ENCODE data around the gene PCK2. TPM values are rescaled to one million over a fixed set of nuclear protein-coding genes. Genes with fewer than 3 reads are reported as not detected.

Gene PCK2
- total and polyA plus RNA-seq, 12 donors = 0.75 to 7.3 (median 2.6) TPM

GRCh38 chr14:24150993-24151392 is 56.9 kb downstream of the PCK2 start:
- H3K4me1 ChIP-seq = peaks cover 9 to 25% (median 19%) of the 10 kb centered on the region in 9 donors
- no peak overlapping the region for H3K4me3 ChIP-seq
- no peak overlapping the region for H3K27ac ChIP-seq
- 89% methylated on average over 9 of the region's 9 CpGs for WGBS, 2 donors
- ATAC-seq (no peak), DNase-seq (no peak)
- peaks cover 0 to 76% (median 64%) of the 10 kb centered on the region in 9 donors for H3K36me3 ChIP-seq
- no peaks in the 10 kb centered on the region for H3K9me3 ChIP-seq
- no peak for TF ChIP-seq CTCF (IDR thresholded peaks at IDR 0.05)
- intact Hi-C loops (cut with DNase I) = no loop called here
- H3K27me3 ChIP-seq = no peaks in the 10 kb centered on the region

GRCh38 chr14:24151404-24152080 is 57.4 kb downstream of the PCK2 start:
- H3K36me3 ChIP-seq = peaks cover 0 to 81% (median 70%) of the 10 kb centered on the region in 9 donors
- DNase-seq = no peak
- peaks cover 7 to 24% (median 17%) of the 10 kb centered on the region in 9 donors for H3K4me1 ChIP-seq
- no peaks in the 10 kb centered on the region for H3K9me3 ChIP-seq
- intact Hi-C loops (cut with DNase I) = no loop called here
- ATAC-seq = no peak
- H3K27me3 ChIP-seq = no peaks in the 10 kb centered on the region
- H3K27ac ChIP-seq = no peak overlapping the region
- H3K4me3 ChIP-seq = no peak overlapping the region
- 93 to 94% methylated on average over 16 of the region's 16 CpGs for WGBS, 2 donors
- TF ChIP-seq CTCF (IDR thresholded peaks at IDR 0.05) = no peak

Small RNA genes within 50 kb of the gene (microRNA-seq; reads per million reads assigned to microRNA genes)
- 0 reads per million in 2 donors for gene MIR7703

Other genes with a start within 250 kb of the PCK2 start
- 10 to 100 TPM; 24.9 to 37.5 (median 30.7) TPM for gene DHRS4, start 140.5 kb upstream of the PCK2 start, total RNA-seq
- gene DHRS4, start 140.5 kb upstream of the PCK2 start, polyA plus RNA-seq = 10 to 100 TPM; 31.1 to 66.7 TPM
- gene DHRS4L2, start 105.4 kb upstream of the PCK2 start, total RNA-seq = 10 to 100 TPM; 22.9 to 38.0 (median 30.7) TPM
- 10 to 100 TPM; 25.5 to 52.4 TPM for gene DHRS4L2, start 105.4 kb upstream of the PCK2 start, polyA plus RNA-seq
- under 1 TPM in 7 of 10 donors, not detected in 3; 0.06 to 0.31 (median 0.08) TPM for gene CARMIL3, start 42.3 kb upstream of the PCK2 start, total RNA-seq
- gene CARMIL3, start 42.3 kb upstream of the PCK2 start, polyA plus RNA-seq = under 1 TPM; 0.13 to 0.44 TPM
- under 1 TPM in 4 of 10 donors, not detected in 6; 0.12 to 0.64 (median 0.41) TPM for gene CPNE6, start 22.7 kb upstream of the PCK2 start, total RNA-seq
- not detected for gene CPNE6, start 22.7 kb upstream of the PCK2 start, polyA plus RNA-seq
- gene DCAF11, start 20.5 kb downstream of the PCK2 start, total RNA-seq = 10 to 100 TPM; 62.2 to 99.7 (median 73.0) TPM
- gene DCAF11, start 20.5 kb downstream of the PCK2 start, polyA plus RNA-seq = 10 to 100 TPM; 19.7 to 72.7 TPM
- 1 to 10 TPM; 1.7 to 3.5 (median 2.2) TPM for gene NRL, start 20.6 kb downstream of the PCK2 start, total RNA-seq
- gene NRL, start 20.6 kb downstream of the PCK2 start, polyA plus RNA-seq = 1 to 10 TPM; 1.5 to 3.3 TPM
- 100 to 1,000 TPM; 105 to 176 (median 131) TPM for gene FITM1, start 36.3 kb downstream of the PCK2 start, total RNA-seq
- gene FITM1, start 36.3 kb downstream of the PCK2 start, polyA plus RNA-seq = 100 to 1,000 TPM in 1 of 2 donors, 10 to 100 TPM in 1; 77.0 to 247 TPM
- gene PSME1, start 41.9 kb downstream of the PCK2 start, total RNA-seq = 100 to 1,000 TPM in 5 of 10 donors, 10 to 100 TPM in 5; 84.3 to 341 (median 100.0) TPM
- 100 to 1,000 TPM; 138 to 149 TPM for gene PSME1, start 41.9 kb downstream of the PCK2 start, polyA plus RNA-seq
- 10 to 100 TPM; 10.2 to 18.8 (median 13.3) TPM for gene EMC9, start 47.3 kb downstream of the PCK2 start, total RNA-seq
- gene EMC9, start 47.3 kb downstream of the PCK2 start, polyA plus RNA-seq = 10 to 100 TPM; 27.2 to 44.3 TPM
- gene PSME2, start 52.3 kb downstream of the PCK2 start, total RNA-seq = 100 to 1,000 TPM in 3 of 10 donors, 10 to 100 TPM in 7; 62.6 to 347 (median 85.0) TPM
- gene PSME2, start 52.3 kb downstream of the PCK2 start, polyA plus RNA-seq = 100 to 1,000 TPM; 124 to 290 TPM
- 10 to 100 TPM; 27.5 to 52.6 (median 34.8) TPM for gene RNF31, start 53.2 kb downstream of the PCK2 start, total RNA-seq
- gene RNF31, start 53.2 kb downstream of the PCK2 start, polyA plus RNA-seq = 10 to 100 TPM; 39.4 to 92.9 TPM
- gene IRF9, start 67.0 kb downstream of the PCK2 start, total RNA-seq = 100 to 1,000 TPM in 1 of 10 donors, 10 to 100 TPM in 9; 17.7 to 147 (median 36.7) TPM
- gene IRF9, start 67.0 kb downstream of the PCK2 start, polyA plus RNA-seq = 10 to 100 TPM; 28.2 to 64.1 TPM
- 1 to 10 TPM; 2.5 to 7.0 (median 4.3) TPM for gene REC8, start 77.8 kb downstream of the PCK2 start, total RNA-seq
- gene REC8, start 77.8 kb downstream of the PCK2 start, polyA plus RNA-seq = 10 to 100 TPM in 1 of 2 donors, 1 to 10 TPM in 1; 2.5 to 17.7 TPM
- gene IPO4, start 94.5 kb downstream of the PCK2 start, total RNA-seq = 10 to 100 TPM; 10.1 to 22.5 (median 12.6) TPM
- 10 to 100 TPM in 1 of 2 donors, 1 to 10 TPM in 1; 4.4 to 23.8 TPM for gene IPO4, start 94.5 kb downstream of the PCK2 start, polyA plus RNA-seq
- gene TM9SF1, start 101.1 kb downstream of the PCK2 start, total RNA-seq = 10 to 100 TPM; 14.2 to 31.3 (median 18.7) TPM
- gene TM9SF1, start 101.1 kb downstream of the PCK2 start, polyA plus RNA-seq = 10 to 100 TPM; 10.8 to 36.4 TPM
- under 1 TPM in 1 of 10 donors, not detected in 9; 0.28 TPM for gene TSSK4, start 111.4 kb downstream of the PCK2 start, total RNA-seq
- under 1 TPM in 1 of 2 donors, not detected in 1; 0.22 TPM for gene TSSK4, start 111.4 kb downstream of the PCK2 start, polyA plus RNA-seq
- gene CHMP4A, start 119.2 kb downstream of the PCK2 start, total RNA-seq = 10 to 100 TPM; 23.4 to 35.3 (median 29.4) TPM
- gene CHMP4A, start 119.2 kb downstream of the PCK2 start, polyA plus RNA-seq = 10 to 100 TPM; 34.3 to 80.8 TPM
- 10 to 100 TPM; 13.9 to 22.9 (median 18.9) TPM for gene MDP1, start 121.8 kb downstream of the PCK2 start, total RNA-seq
- gene MDP1, start 121.8 kb downstream of the PCK2 start, polyA plus RNA-seq = 10 to 100 TPM; 23.0 to 23.5 TPM
- gene NEDD8, start 138.1 kb downstream of the PCK2 start, total RNA-seq = 100 to 1,000 TPM; 178 to 228 (median 199) TPM
- gene NEDD8, start 138.1 kb downstream of the PCK2 start, polyA plus RNA-seq = 100 to 1,000 TPM; 154 to 325 TPM
- 10 to 100 TPM; 28.6 to 46.9 (median 33.5) TPM for gene GMPR2, start 138.6 kb downstream of the PCK2 start, total RNA-seq
- 10 to 100 TPM; 26.4 to 27.3 TPM for gene GMPR2, start 138.6 kb downstream of the PCK2 start, polyA plus RNA-seq
- gene TINF2, start 148.3 kb downstream of the PCK2 start, total RNA-seq = 10 to 100 TPM; 36.8 to 56.4 (median 40.5) TPM
- 10 to 100 TPM; 19.3 to 44.0 TPM for gene TINF2, start 148.3 kb downstream of the PCK2 start, polyA plus RNA-seq
- 1 to 10 TPM in 1 of 10 donors, under 1 TPM in 9; 0.17 to 2.2 (median 0.65) TPM for gene TGM1, start 168.9 kb downstream of the PCK2 start, total RNA-seq
- under 1 TPM; 0.51 to 0.87 TPM for gene TGM1, start 168.9 kb downstream of the PCK2 start, polyA plus RNA-seq
- gene RABGGTA, start 177.3 kb downstream of the PCK2 start, total RNA-seq = 10 to 100 TPM; 17.4 to 30.0 (median 19.6) TPM
- 10 to 100 TPM; 30.6 to 37.9 TPM for gene RABGGTA, start 177.3 kb downstream of the PCK2 start, polyA plus RNA-seq
- gene DHRS1, start 205.5 kb downstream of the PCK2 start, total RNA-seq = 10 to 100 TPM in 4 of 10 donors, 1 to 10 TPM in 6; 6.9 to 11.1 (median 9.0) TPM
- gene DHRS1, start 205.5 kb downstream of the PCK2 start, polyA plus RNA-seq = 10 to 100 TPM in 1 of 2 donors, 1 to 10 TPM in 1; 8.5 to 11.6 TPM
- gene NOP9, start 205.5 kb downstream of the PCK2 start, total RNA-seq = 10 to 100 TPM; 22.0 to 31.9 (median 27.3) TPM
- gene NOP9, start 205.5 kb downstream of the PCK2 start, polyA plus RNA-seq = 10 to 100 TPM; 10.7 to 10.8 TPM
- gene CIDEB, start 213.7 kb downstream of the PCK2 start, total RNA-seq = 1 to 10 TPM; 1.9 to 6.0 (median 3.5) TPM
- 1 to 10 TPM; 4.3 to 4.8 TPM for gene CIDEB, start 213.7 kb downstream of the PCK2 start, polyA plus RNA-seq
- 1 to 10 TPM in 7 of 10 donors, under 1 TPM in 3; 0.68 to 2.4 (median 1.3) TPM for gene LTB4R2, start 215.8 kb downstream of the PCK2 start, total RNA-seq
- under 1 TPM; 0.51 to 0.90 TPM for gene LTB4R2, start 215.8 kb downstream of the PCK2 start, polyA plus RNA-seq
- 1 to 10 TPM in 7 of 10 donors, under 1 TPM in 3; 0.76 to 3.1 (median 1.8) TPM for gene LTB4R, start 217.2 kb downstream of the PCK2 start, total RNA-seq
- gene LTB4R, start 217.2 kb downstream of the PCK2 start, polyA plus RNA-seq = 1 to 10 TPM; 3.2 to 3.7 TPM
- gene ADCY4, start 240.8 kb downstream of the PCK2 start, total RNA-seq = 10 to 100 TPM; 17.4 to 37.0 (median 22.9) TPM
- 100 to 1,000 TPM in 1 of 2 donors, 10 to 100 TPM in 1; 23.1 to 104 TPM for gene ADCY4, start 240.8 kb downstream of the PCK2 start, polyA plus RNA-seq
- 1 to 10 TPM; 1.7 to 4.9 (median 3.5) TPM for gene RIPK3, start 245.7 kb downstream of the PCK2 start, total RNA-seq
- gene RIPK3, start 245.7 kb downstream of the PCK2 start, polyA plus RNA-seq = 1 to 10 TPM; 4.9 to 7.1 TPM